ENCODE data around the gene ZNF81.
"Not testable (repeated sequence)": the region's sequence is repeated elsewhere in the genome, so short reads cannot be mapped to it uniquely, and the experiment has no call there.

The ZNF81 gene

GRCh38 chrX:47805844-47806243, 30.9 kb upstream of the ZNF81 start:
- H3K27me3 ChIP-seq (replicated peaks in 2 of 5; ENCODE audit: control insufficient read depth in 4 of 5, insufficient read depth in 5 of 5, low read length in 4 of 5); POLR2A ChIA-PET; H3K36me3 ChIP-seq (ENCODE audit: control insufficient read depth in 4 of 4, insufficient read depth in 4 of 4, low read length in 3 of 4); H3K27ac ChIP-seq (ENCODE audit: insufficient read depth in 1 of 2, low read depth in 1 of 2, low read length in 2 of 2, poor library complexity in 1 of 2, severe bottlenecking in 2 of 2); CTCF ChIA-PET; H3K4me1 ChIP-seq (ENCODE audit: control extremely low read depth in 1 of 4, control insufficient read depth in 4 of 4, insufficient read depth in 4 of 4, low read length in 3 of 4); H3K9me3 ChIP-seq (ENCODE audit: control extremely low read depth in 1 of 5, control insufficient read depth in 4 of 5, insufficient read depth in 2 of 5, low read depth in 1 of 5, low read length in 4 of 5); DNase-seq; H3K4me3 ChIP-seq (ENCODE audit: control insufficient read depth in 1 of 7, extremely low read depth in 1 of 7, insufficient read depth in 4 of 7, low read depth in 2 of 7, low read length in 6 of 7): not testable (repeated sequence)
- WGBS (ENCODE audit: insufficient coverage) = 71% methylated on average over 1 of the region's 1 CpG

GRCh38 chrX:47806415-47807271, 30.1 kb upstream of the ZNF81 start:
- 81% methylated on average over 7 of the region's 14 CpGs for WGBS (ENCODE audit: insufficient coverage)
- H3K4me1 ChIP-seq (ENCODE audit: control extremely low read depth in 1 of 4, control insufficient read depth in 4 of 4, insufficient read depth in 4 of 4, low read length in 3 of 4); H3K9me3 ChIP-seq (ENCODE audit: control extremely low read depth in 1 of 5, control insufficient read depth in 4 of 5, insufficient read depth in 2 of 5, low read depth in 1 of 5, low read length in 4 of 5); H3K27ac ChIP-seq (ENCODE audit: insufficient read depth in 1 of 2, low read depth in 1 of 2, low read length in 2 of 2, poor library complexity in 1 of 2, severe bottlenecking in 2 of 2); H3K36me3 ChIP-seq (ENCODE audit: control insufficient read depth in 4 of 4, insufficient read depth in 4 of 4, low read length in 3 of 4); H3K4me3 ChIP-seq (ENCODE audit: control insufficient read depth in 1 of 7, extremely low read depth in 1 of 7, insufficient read depth in 4 of 7, low read depth in 2 of 7, low read length in 6 of 7); POLR2A ChIA-PET; H3K27me3 ChIP-seq (replicated peaks in 2 of 5; ENCODE audit: control insufficient read depth in 4 of 5, insufficient read depth in 5 of 5, low read length in 4 of 5); DNase-seq; CTCF ChIA-PET: not testable (repeated sequence)

GRCh38 chrX:47807272-47807538, 29.5 kb upstream of the ZNF81 start:
- DNase-seq; H3K4me1 ChIP-seq (ENCODE audit: control extremely low read depth in 1 of 4, control insufficient read depth in 4 of 4, insufficient read depth in 4 of 4, low read length in 3 of 4); H3K4me3 ChIP-seq (ENCODE audit: control insufficient read depth in 1 of 7, extremely low read depth in 1 of 7, insufficient read depth in 4 of 7, low read depth in 2 of 7, low read length in 6 of 7); H3K36me3 ChIP-seq (ENCODE audit: control insufficient read depth in 4 of 4, insufficient read depth in 4 of 4, low read length in 3 of 4); H3K9me3 ChIP-seq (ENCODE audit: control extremely low read depth in 1 of 5, control insufficient read depth in 4 of 5, insufficient read depth in 2 of 5, low read depth in 1 of 5, low read length in 4 of 5); POLR2A ChIA-PET; H3K27me3 ChIP-seq (replicated peaks in 2 of 5; ENCODE audit: control insufficient read depth in 4 of 5, insufficient read depth in 5 of 5, low read length in 4 of 5); CTCF ChIA-PET; H3K27ac ChIP-seq (ENCODE audit: insufficient read depth in 1 of 2, low read depth in 1 of 2, low read length in 2 of 2, poor library complexity in 1 of 2, severe bottlenecking in 2 of 2): not testable (repeated sequence)
- WGBS (ENCODE audit: insufficient coverage) = 40% methylated on average over 1 of the region's 3 CpGs

- H3K4me3 ChIP-seq (ENCODE audit: control insufficient read depth in 1 of 7, extremely low read depth in 1 of 7, insufficient read depth in 4 of 7, low read depth in 2 of 7, low read length in 6 of 7) = no peak overlapping the region
- peaks cover 0 to 4% (median 0%) of the 10 kb centered on the region in 5 experiments for H3K27me3 ChIP-seq (replicated peaks in 2 of 5; ENCODE audit: control insufficient read depth in 4 of 5, insufficient read depth in 5 of 5, low read length in 4 of 5)
- no peaks in the 10 kb centered on the region for H3K4me1 ChIP-seq (ENCODE audit: control extremely low read depth in 1 of 4, control insufficient read depth in 4 of 4, insufficient read depth in 4 of 4, low read length in 3 of 4)
- H3K36me3 ChIP-seq (ENCODE audit: control insufficient read depth in 4 of 4, insufficient read depth in 4 of 4, low read length in 3 of 4) = no peaks in the 10 kb centered on the region
- H3K27ac ChIP-seq (ENCODE audit: insufficient read depth in 1 of 2, low read depth in 1 of 2, low read length in 2 of 2, poor library complexity in 1 of 2, severe bottlenecking in 2 of 2) = no peak overlapping the region
- DNase-seq = no peak
- H3K9me3 ChIP-seq (ENCODE audit: control extremely low read depth in 1 of 5, control insufficient read depth in 4 of 5, insufficient read depth in 2 of 5, low read depth in 1 of 5, low read length in 4 of 5) = no peaks in the 10 kb centered on the region
- POLR2A ChIA-PET = no interaction called here
- CTCF ChIA-PET = no interaction called here
- WGBS (ENCODE audit: insufficient coverage) = 82% methylated on average over 10 of the region's 12 CpGs
Observed at GRCh38 chrX:47807548-47807947, 29.2 kb upstream of the ZNF81 start.

- 55% methylated on average over 5 of the region's 9 CpGs for WGBS (ENCODE audit: insufficient coverage)
- peak in 1 of 3 donors; percentile 1 for DNase-seq
- Histone ChIP-seq H3K27ac (ENCODE audit: insufficient read depth in 1 of 2, low read depth in 1 of 2, low read length in 2 of 2, poor library complexity in 1 of 2, severe bottlenecking in 2 of 2) (no peak overlapping the region), H3K4me1 (ENCODE audit: control extremely low read depth in 1 of 4, control insufficient read depth in 4 of 4, insufficient read depth in 4 of 4, low read length in 3 of 4) (no peaks in the 10 kb centered on the region), H3K27me3 (replicated peaks in 2 of 5; ENCODE audit: control insufficient read depth in 4 of 5, insufficient read depth in 5 of 5, low read length in 4 of 5) (peaks cover 0 to 4% (median 0%) of the 10 kb centered on the region in 5 experiments), H3K4me3 (ENCODE audit: control insufficient read depth in 1 of 7, extremely low read depth in 1 of 7, insufficient read depth in 4 of 7, low read depth in 2 of 7, low read length in 6 of 7) (no peak overlapping the region), H3K36me3 (ENCODE audit: control insufficient read depth in 4 of 4, insufficient read depth in 4 of 4, low read length in 3 of 4) (no peaks in the 10 kb centered on the region), H3K9me3 (ENCODE audit: control extremely low read depth in 1 of 5, control insufficient read depth in 4 of 5, insufficient read depth in 2 of 5, low read depth in 1 of 5, low read length in 4 of 5) (no peaks in the 10 kb centered on the region)
- ChIA-PET CTCF (no interaction called here), POLR2A (no interaction called here)
Observed at GRCh38 chrX:47808904-47809788, 27.6 kb upstream of the ZNF81 start.

- no peak overlapping the region for H3K27ac ChIP-seq (ENCODE audit: insufficient read depth in 1 of 2, low read depth in 1 of 2, low read length in 2 of 2, poor library complexity in 1 of 2, severe bottlenecking in 2 of 2)
- H3K36me3 ChIP-seq (ENCODE audit: control insufficient read depth in 4 of 4, insufficient read depth in 4 of 4, low read length in 3 of 4) = no peaks in the 10 kb centered on the region
- H3K27me3 ChIP-seq (replicated peaks in 2 of 5; ENCODE audit: control insufficient read depth in 4 of 5, insufficient read depth in 5 of 5, low read length in 4 of 5) = no peaks in the 10 kb centered on the region
- peaks cover 0 to 16% (median 6%) of the 10 kb centered on the region in 4 experiments for H3K4me1 ChIP-seq (ENCODE audit: control extremely low read depth in 1 of 4, control insufficient read depth in 4 of 4, insufficient read depth in 4 of 4, low read length in 3 of 4)
- ChIA-PET CTCF (interaction anchor here (0.8 kb wide), 1 partner anchor 14 kb away, joined by 3 read pairs; no protein-coding TSS in a partner anchor), POLR2A (no interaction called here)
- WGBS (ENCODE audit: insufficient coverage) = no CpG with 5 or more reads among the region's 1 CpG
- no peak overlapping the region for H3K4me3 ChIP-seq (ENCODE audit: control insufficient read depth in 1 of 7, extremely low read depth in 1 of 7, insufficient read depth in 4 of 7, low read depth in 2 of 7, low read length in 6 of 7)
- H3K9me3 ChIP-seq (ENCODE audit: control extremely low read depth in 1 of 5, control insufficient read depth in 4 of 5, insufficient read depth in 2 of 5, low read depth in 1 of 5, low read length in 4 of 5) = no peaks in the 10 kb centered on the region
- DNase-seq = peak in 1 of 3 donors; percentile 37
Observed at GRCh38 chrX:47814851-47815250, 21.9 kb upstream of the ZNF81 start.

Measured in common myeloid progenitor, CD34-positive (primary cell).